Subcutaneous abdominal adipose tissue (tissue), 5 donors: Measurements from ENCODE around the gene RASA4.
"Not testable (repeated sequence)": the region's sequence is repeated elsewhere in the genome, so short reads cannot be mapped to it uniquely, and the experiment has no call there.

Experiments
- H3K27ac ChIP-seq: one replicate; pipeline ENCODE4 v1.7.0; 2013; ENCODE audit warnings: low read depth, mild to moderate bottlenecking, inconsistent platforms, low read length, moderate library complexity
- H3K27me3 ChIP-seq, 5 donors: one replicate each; pipeline ENCODE4 v1.7.0; 2013; ENCODE audit warnings: low read length in 5 of 5, inconsistent platforms in 1 of 5; ENCODE audit not compliant: control insufficient read depth in 5 of 5, insufficient read depth in 4 of 5
- H3K36me3 ChIP-seq, 5 donors: one replicate each; pipeline ENCODE4 v1.7.0; 2013; ENCODE audit warnings: low read length in 5 of 5; ENCODE audit not compliant: control insufficient read depth in 5 of 5, insufficient read depth in 5 of 5
- H3K4me1 ChIP-seq, 5 donors: one replicate each; pipeline ENCODE4 v1.7.0; 2013; ENCODE audit warnings: low read length in 5 of 5, mild to moderate bottlenecking in 3 of 5, moderate library complexity in 1 of 5; ENCODE audit not compliant: control insufficient read depth in 5 of 5, insufficient read depth in 5 of 5
- H3K4me3 ChIP-seq, 5 donors: one replicate each; pipeline ENCODE4 v1.7.0; 2013; ENCODE audit warnings: low read length in 5 of 5, low read depth in 1 of 5
- H3K9ac ChIP-seq, 5 donors: one replicate each; pipeline ENCODE4 v1.7.0; 2013; ENCODE audit warnings: low read length in 5 of 5, mild to moderate bottlenecking in 4 of 5, moderate library complexity in 3 of 5
- H3K9me3 ChIP-seq, 5 donors: one replicate each; pipeline ENCODE4 v1.7.0; 2013; ENCODE audit warnings: low read length in 5 of 5; ENCODE audit not compliant: control insufficient read depth in 5 of 5
- donor health status: healthy.
- donor health status: healthy.
- donor health status: healthy.
- donor health status: healthy.
- donor health status: healthy.

The RASA4 gene

GRCh38 chr7:102578486-102578885 lies 38.1 kb downstream of the RASA4 start:
- H3K36me3 ChIP-seq, H3K4me1 ChIP-seq, H3K9me3 ChIP-seq, H3K9ac ChIP-seq, H3K27ac ChIP-seq, H3K27me3 ChIP-seq, H3K4me3 ChIP-seq: not testable (repeated sequence)

- not testable (repeated sequence) for H3K9me3 ChIP-seq, H3K4me3 ChIP-seq, H3K4me1 ChIP-seq
These were observed 39.0 kb downstream of the RASA4 start for GRCh38 chr7:102577315-102578240.

GRCh38 chr7:102576363-102576762 lies 40.2 kb downstream of the RASA4 start:
- not testable (repeated sequence) for H3K36me3 ChIP-seq, H3K9me3 ChIP-seq, H3K4me1 ChIP-seq, H3K27ac ChIP-seq, H3K9ac ChIP-seq, H3K27me3 ChIP-seq, H3K4me3 ChIP-seq

More at GRCh38 chr7:102577315-102578240, 39.0 kb downstream of the RASA4 start:
- not testable (repeated sequence) for H3K27me3 ChIP-seq, H3K27ac ChIP-seq, H3K36me3 ChIP-seq, H3K9ac ChIP-seq

GRCh38 chr7:102574607-102575006 lies 41.9 kb downstream of the RASA4 start:
- not testable (repeated sequence) for H3K27ac ChIP-seq, H3K9me3 ChIP-seq, H3K9ac ChIP-seq, H3K4me1 ChIP-seq, H3K36me3 ChIP-seq, H3K27me3 ChIP-seq, H3K4me3 ChIP-seq

- not testable (repeated sequence) for H3K9me3 ChIP-seq, H3K27ac ChIP-seq, H3K36me3 ChIP-seq, H3K27me3 ChIP-seq, H3K4me1 ChIP-seq
- peak within 1 kb of the TSS; percentile 69 to 75 (median 72) for H3K4me3 ChIP-seq
- H3K9ac ChIP-seq = peak within 1 kb of the TSS in 3 of 5 donors; percentile 66 to 86 (median 82)
These were observed 44.0 kb downstream of the RASA4 start, which contains the start of gene POLR2J3 for GRCh38 chr7:102572261-102573239. Gene POLR2J3, minus strand, starts transcription at chr7:102572583. Its CDS starts 62 bp downstream, at chr7:102572521.

GRCh38 chr7:102568620-102569019 lies 47.9 kb downstream of the RASA4 start:
- H3K9me3 ChIP-seq, H3K36me3 ChIP-seq, H3K9ac ChIP-seq, H3K4me3 ChIP-seq, H3K27ac ChIP-seq, H3K4me1 ChIP-seq, H3K27me3 ChIP-seq: not testable (repeated sequence)

GRCh38 chr7:102550808-102551422 lies 65.6 kb downstream of the RASA4 start, which contains the start of gene SPDYE2:
Gene SPDYE2, plus strand, starts transcription at chr7:102551226. Its CDS starts 2,030 bp downstream, at chr7:102553256.
- not testable (repeated sequence) for H3K9me3 ChIP-seq, H3K27ac ChIP-seq, H3K4me1 ChIP-seq, H3K27me3 ChIP-seq, H3K36me3 ChIP-seq, H3K9ac ChIP-seq, H3K4me3 ChIP-seq

- not testable (repeated sequence) for H3K9me3 ChIP-seq
These were observed 70.2 kb downstream of the RASA4 start for GRCh38 chr7:102546353-102546752.

GRCh38 chr7:102545288-102545687 lies 71.3 kb downstream of the RASA4 start:
- not testable (repeated sequence) for H3K4me1 ChIP-seq, H3K9me3 ChIP-seq, H3K36me3 ChIP-seq, H3K27me3 ChIP-seq, H3K4me3 ChIP-seq, H3K9ac ChIP-seq, H3K27ac ChIP-seq

More at GRCh38 chr7:102546353-102546752, 70.2 kb downstream of the RASA4 start:
- not testable (repeated sequence) for H3K4me3 ChIP-seq, H3K36me3 ChIP-seq, H3K27me3 ChIP-seq, H3K4me1 ChIP-seq, H3K9ac ChIP-seq, H3K27ac ChIP-seq
